CD14-positive monocyte (primary cell): ENCODE data around the gene CCR3. TPM values are rescaled to one million over a fixed set of nuclear protein-coding genes. Genes with fewer than 3 reads are reported as not detected.
A peak's percentile ranks its signal among the peaks of the same experiment; 100 is the strongest.

Source experiments
- DNase-seq, 3 donors: peaks; one replicate each; pipeline ENCODE4 v3.0.0-alpha.2; 2011 to 2022
- H2AFZ ChIP-seq: 2 replicates; pipeline ENCODE4 v1.6.0; 2012; ENCODE audit warnings: mild to moderate bottlenecking, low read depth, low read length, inconsistent platforms; ENCODE audit not compliant: insufficient read depth, poor library complexity, severe bottlenecking
- H3K27ac ChIP-seq, 2 donors: 1 replicate in 1 of 2; 2 replicates in 1 of 2; pipeline ENCODE4 v1.5.1; 2012 to 2013; ENCODE audit warnings: low read length in 2 of 2, control low read depth in 1 of 2, inconsistent platforms in 1 of 2, low read depth in 1 of 2, mild to moderate bottlenecking in 1 of 2
- H3K27me3 ChIP-seq, 2 donors: one replicate each; pipeline versions ENCODE4 v1.6.0 to v1.6.1; 2011 to 2013; ENCODE audit warnings: low read length in 2 of 2; ENCODE audit not compliant: control insufficient read depth in 2 of 2, insufficient read depth in 2 of 2
- H3K36me3 ChIP-seq, 2 donors: replicated peaks in 1 of 2; 1 replicate in 1 of 2; 2 replicates in 1 of 2; pipeline versions ENCODE4 v1.5.1 to v1.6.1; 2012 to 2013; ENCODE audit warnings: low read length in 2 of 2, control low read depth in 1 of 2, inconsistent platforms in 1 of 2, mild to moderate bottlenecking in 1 of 2; ENCODE audit not compliant: insufficient read depth in 2 of 2, control insufficient read depth in 1 of 2
- H3K4me1 ChIP-seq, 2 donors: 1 replicate in 1 of 2; 2 replicates in 1 of 2; pipeline versions ENCODE4 v1.5.1 to v1.6.1; 2012 to 2013; ENCODE audit warnings: low read length in 2 of 2, control low read depth in 1 of 2, inconsistent platforms in 1 of 2, mild to moderate bottlenecking in 1 of 2, moderate library complexity in 1 of 2; ENCODE audit not compliant: insufficient read depth in 2 of 2, control insufficient read depth in 1 of 2
- H3K4me2 ChIP-seq: replicated peaks from 2 replicates; pipeline ENCODE3; 2012; ENCODE audit warnings: low read length, moderate library complexity, mild to moderate bottlenecking; ENCODE audit not compliant: poor library complexity, severe bottlenecking; ENCODE audit errors: extremely low read depth
- H3K4me3 ChIP-seq, 3 experiments: fragments of 200-600 bp in 1 of 3; sonication (generic) in 1 of 3; replicated peaks in 1 of 3; 1 replicate in 2 of 3; 2 replicates in 1 of 3; pipeline ENCODE4 v1.5.1; 2011 to 2013; ENCODE audit warnings: low read length in 3 of 3, mild to moderate bottlenecking in 3 of 3, control low read depth in 2 of 3, low read depth in 2 of 3, inconsistent platforms in 1 of 3, moderate library complexity in 1 of 3
- H3K79me2 ChIP-seq: 2 replicates; pipeline ENCODE4 v1.6.0; 2012; ENCODE audit warnings: mild to moderate bottlenecking, control low read depth, inconsistent platforms, low read length, moderate library complexity; ENCODE audit not compliant: insufficient read depth
- H3K9ac ChIP-seq: 2 replicates; pipeline ENCODE4 v1.6.0; 2017; ENCODE audit warnings: low read length, mild to moderate bottlenecking; ENCODE audit not compliant: insufficient read depth, poor library complexity, severe bottlenecking
- H3K9me3 ChIP-seq, 2 donors: replicated peaks in 1 of 2; 1 replicate in 1 of 2; 2 replicates in 1 of 2; pipeline versions ENCODE4 v1.5.1 to v1.6.1; 2012 to 2013; ENCODE audit warnings: low read length in 2 of 2, control low read depth in 1 of 2; ENCODE audit not compliant: control insufficient read depth in 1 of 2, insufficient read depth in 1 of 2
- H4K20me1 ChIP-seq: 2 replicates; pipeline ENCODE4 v1.6.0; 2012; ENCODE audit warnings: mild to moderate bottlenecking, low read length, control low read depth, moderate library complexity; ENCODE audit not compliant: insufficient read depth
- H3K27ac Mint-ChIP-seq, 7 donors: one replicate each; pipeline ENCODE4 v1.8.0; 2020; ENCODE audit warnings: mild to moderate bottlenecking in 7 of 7, mixed read lengths in 7 of 7, moderate library complexity in 6 of 7, inconsistent platforms in 2 of 7
- H3K27me3 Mint-ChIP-seq, 3 donors: one replicate each; pipeline ENCODE4 v1.8.0; 2021 to 2022; ENCODE audit warnings: low read depth in 3 of 3, mild to moderate bottlenecking in 3 of 3, mixed read lengths in 3 of 3, moderate library complexity in 3 of 3, inconsistent platforms in 1 of 3
- H3K36me3 Mint-ChIP-seq, 2 donors: one replicate each; pipeline ENCODE4 v1.8.0; 2020; ENCODE audit warnings: mixed read lengths in 2 of 2, inconsistent platforms in 1 of 2, mild to moderate bottlenecking in 1 of 2
- H3K4me1 Mint-ChIP-seq: one replicate; pipeline ENCODE4 v1.8.0; 2020; ENCODE audit warnings: mild to moderate bottlenecking, mixed read lengths
- H3K4me3 Mint-ChIP-seq, 2 donors: one replicate each; pipeline ENCODE4 v1.8.0; 2020; ENCODE audit warnings: mild to moderate bottlenecking in 2 of 2, mixed read lengths in 2 of 2, moderate library complexity in 1 of 2
- H3K9me3 Mint-ChIP-seq, 7 donors: one replicate each; pipeline ENCODE4 v1.8.0; 2020 to 2022; ENCODE audit warnings: mixed read lengths in 7 of 7, mild to moderate bottlenecking in 6 of 7, moderate library complexity in 6 of 7, inconsistent platforms in 2 of 7
- WGBS: methylation state at CpG from one replicate; pipeline ENCODE4 v1.1.5; 2013; ENCODE audit warnings: missing lambda C conversion rate; ENCODE audit not compliant: insufficient coverage; 5-methylcytosine and 5-hydroxymethylcytosine counted together
- intact Hi-C, 2 donors: fragments of 100-400 bp; cut with micrococcal nuclease; formaldehyde crosslinking; loops; one replicate each; pipeline versions ENCODE4 v1.15.0 to v1.15.1; 2023
- polyA plus RNA-seq, 3 donors: library from polyadenylated mRNA; depleted of rRNA in 1 of 3; unstranded in 2 of 3; stranded (reverse) in 1 of 3; fragments of 300-500 nt in 2 of 3; fragments of >200 nt in 1 of 3; fragmentation: Illumina TruSeq in 2 of 3; gene quantifications; 1 replicate in 2 of 3; 2 replicates in 1 of 3; pipeline ENCODE4 v1.2.3, GENCODE V29; 2012 to 2021
- TF ChIP-seq, protein P1 (sequence below): fragments of 200-600 bp; IDR thresholded peaks from one replicate; pipeline ENCODE4 v1.8.0; 2022; ENCODE audit warnings: antibody characterized with exemption, mild to moderate bottlenecking

The CCR3 gene
- polyA plus RNA-seq, 3 donors, result 0.38 to 0.74 (median 0.44) TPM

DNA sequence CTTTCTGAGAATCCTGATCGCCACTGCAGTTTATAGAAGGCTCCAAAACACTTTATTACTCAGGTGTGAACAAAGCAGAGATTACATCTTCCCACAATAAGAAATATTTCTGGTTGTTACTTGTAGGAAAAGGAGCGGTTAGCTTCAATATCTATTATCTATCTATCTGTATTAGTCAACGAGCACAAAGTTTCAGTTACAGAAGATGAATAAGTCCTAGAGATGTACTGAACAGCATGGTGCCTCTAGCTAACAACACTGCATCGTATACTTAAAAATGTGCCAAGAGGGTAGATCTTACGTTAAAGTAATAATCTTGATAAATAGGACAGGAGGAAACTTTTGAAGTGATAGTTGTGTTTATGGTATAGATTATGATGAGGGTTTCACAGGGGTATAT, 10.9 kb upstream of the CCR3 start:
- no peaks in the 10 kb centered on the region for H3K9me3 ChIP-seq
- H3K9ac ChIP-seq, result no peak overlapping the region
- no peaks in the 10 kb centered on the region for H3K27me3 ChIP-seq
- Mint-ChIP-seq H3K9me3 (peaks cover 0 to 7% (median 3%) of the 10 kb centered on the region in 7 donors), H3K27ac (no peak overlapping the region), H3K27me3 (peaks cover 0 to 10% (median 0%) of the 10 kb centered on the region in 3 donors), H3K4me3 (no peak overlapping the region), H3K4me1 (peaks cover 34% of the 10 kb centered on the region), H3K36me3 (no peaks in the 10 kb centered on the region)
- no CpG with 5 or more reads among the region's 5 CpGs for WGBS
- no peak for DNase-seq
- H3K4me1 ChIP-seq, result peaks cover 27 to 33% of the 10 kb centered on the region in 2 donors
- no peak overlapping the region for H2AFZ ChIP-seq
- no peaks in the 10 kb centered on the region for H3K79me2 ChIP-seq
- TF ChIP-seq, protein P1, sequence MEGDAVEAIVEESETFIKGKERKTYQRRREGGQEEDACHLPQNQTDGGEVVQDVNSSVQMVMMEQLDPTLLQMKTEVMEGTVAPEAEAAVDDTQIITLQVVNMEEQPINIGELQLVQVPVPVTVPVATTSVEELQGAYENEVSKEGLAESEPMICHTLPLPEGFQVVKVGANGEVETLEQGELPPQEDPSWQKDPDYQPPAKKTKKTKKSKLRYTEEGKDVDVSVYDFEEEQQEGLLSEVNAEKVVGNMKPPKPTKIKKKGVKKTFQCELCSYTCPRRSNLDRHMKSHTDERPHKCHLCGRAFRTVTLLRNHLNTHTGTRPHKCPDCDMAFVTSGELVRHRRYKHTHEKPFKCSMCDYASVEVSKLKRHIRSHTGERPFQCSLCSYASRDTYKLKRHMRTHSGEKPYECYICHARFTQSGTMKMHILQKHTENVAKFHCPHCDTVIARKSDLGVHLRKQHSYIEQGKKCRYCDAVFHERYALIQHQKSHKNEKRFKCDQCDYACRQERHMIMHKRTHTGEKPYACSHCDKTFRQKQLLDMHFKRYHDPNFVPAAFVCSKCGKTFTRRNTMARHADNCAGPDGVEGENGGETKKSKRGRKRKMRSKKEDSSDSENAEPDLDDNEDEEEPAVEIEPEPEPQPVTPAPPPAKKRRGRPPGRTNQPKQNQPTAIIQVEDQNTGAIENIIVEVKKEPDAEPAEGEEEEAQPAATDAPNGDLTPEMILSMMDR, result no peak
- no peaks in the 10 kb centered on the region for H4K20me1 ChIP-seq
- H3K4me2 ChIP-seq, result no peak overlapping the region
- H3K4me3 ChIP-seq, result no peak overlapping the region
- intact Hi-C loops, result no loop called here
- H3K27ac ChIP-seq, result no peak overlapping the region
- no peaks in the 10 kb centered on the region for H3K36me3 ChIP-seq

DNA sequence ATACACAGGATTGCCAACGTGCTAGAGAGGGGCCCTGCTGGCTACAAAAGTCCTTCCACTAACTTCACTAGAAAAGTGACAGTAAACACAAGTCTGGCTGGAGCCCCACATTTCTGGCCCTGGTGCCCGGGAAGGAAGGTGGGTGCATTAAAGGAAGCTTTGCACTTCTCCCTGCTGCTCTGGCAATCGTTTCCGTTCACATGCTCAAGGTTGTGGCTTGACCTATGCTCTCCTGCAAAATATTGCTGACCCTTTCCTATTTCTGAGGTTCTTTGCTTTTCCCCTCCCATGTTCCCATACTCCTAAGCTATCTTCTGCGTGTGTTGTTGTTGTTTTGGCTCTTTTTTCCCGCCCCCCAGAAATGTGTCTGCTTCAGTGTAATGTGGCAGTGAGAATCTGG, 9.1 kb upstream of the CCR3 start:
- Mint-ChIP-seq H3K27me3 (peaks cover 0 to 8% (median 2%) of the 10 kb centered on the region in 3 donors), H3K36me3 (no peaks in the 10 kb centered on the region), H3K9me3 (peaks cover 0 to 2% (median 0%) of the 10 kb centered on the region in 7 donors), H3K27ac (no peak overlapping the region), H3K4me1 (peaks cover 32% of the 10 kb centered on the region), H3K4me3 (peak overlapping the region in 1 of 2 donors; percentile 40)
- Histone ChIP-seq H3K4me3 (no peak overlapping the region), H3K9ac (no peak overlapping the region), H3K27ac (no peak overlapping the region), H3K4me2 (no peak overlapping the region), H3K9me3 (no peaks in the 10 kb centered on the region), H3K79me2 (no peaks in the 10 kb centered on the region), H3K4me1 (peaks cover 28 to 34% of the 10 kb centered on the region in 2 donors), H2AFZ (no peak overlapping the region), H3K36me3 (no peaks in the 10 kb centered on the region), H4K20me1 (no peaks in the 10 kb centered on the region), H3K27me3 (no peaks in the 10 kb centered on the region)
- 63% methylated on average over 1 of the region's 6 CpGs for WGBS
- DNase-seq, result no peak
- intact Hi-C loops, result no loop called here
- TF ChIP-seq, protein P1, result no peak
